ENCODE data around the gene TPO.

- TF ChIP-seq, protein P1, sequence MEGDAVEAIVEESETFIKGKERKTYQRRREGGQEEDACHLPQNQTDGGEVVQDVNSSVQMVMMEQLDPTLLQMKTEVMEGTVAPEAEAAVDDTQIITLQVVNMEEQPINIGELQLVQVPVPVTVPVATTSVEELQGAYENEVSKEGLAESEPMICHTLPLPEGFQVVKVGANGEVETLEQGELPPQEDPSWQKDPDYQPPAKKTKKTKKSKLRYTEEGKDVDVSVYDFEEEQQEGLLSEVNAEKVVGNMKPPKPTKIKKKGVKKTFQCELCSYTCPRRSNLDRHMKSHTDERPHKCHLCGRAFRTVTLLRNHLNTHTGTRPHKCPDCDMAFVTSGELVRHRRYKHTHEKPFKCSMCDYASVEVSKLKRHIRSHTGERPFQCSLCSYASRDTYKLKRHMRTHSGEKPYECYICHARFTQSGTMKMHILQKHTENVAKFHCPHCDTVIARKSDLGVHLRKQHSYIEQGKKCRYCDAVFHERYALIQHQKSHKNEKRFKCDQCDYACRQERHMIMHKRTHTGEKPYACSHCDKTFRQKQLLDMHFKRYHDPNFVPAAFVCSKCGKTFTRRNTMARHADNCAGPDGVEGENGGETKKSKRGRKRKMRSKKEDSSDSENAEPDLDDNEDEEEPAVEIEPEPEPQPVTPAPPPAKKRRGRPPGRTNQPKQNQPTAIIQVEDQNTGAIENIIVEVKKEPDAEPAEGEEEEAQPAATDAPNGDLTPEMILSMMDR (conservative IDR thresholded peaks at IDR 0.05), result no peak
- no peak for TF ChIP-seq EZH2 (IDR thresholded peaks at IDR 0.05; ENCODE audit: low read depth)
Observed at GRCh38 chr2:1527153-1527992, 114.1 kb downstream of the TPO start.
